Keratinocyte (primary cell): Measurements from ENCODE around the gene ECT2L.

Experiments used
- EZH2 ChIP-seq: IDR thresholded peaks from one replicate; pipeline ENCODE4 v1.6.1; 2012; ENCODE audit warnings: inconsistent platforms, mild to moderate bottlenecking, low read length, moderate library complexity
- TF ChIP-seq, protein P1 (sequence below), 3 experiments: IDR thresholded peaks in 1 of 3; conservative IDR thresholded peaks in 1 of 3; optimal IDR thresholded peaks in 1 of 3; 2 replicates in 2 of 3; 3 replicates in 1 of 3; pipeline versions ENCODE3 to v1.5.1; 2011; ENCODE audit warnings: low read length in 3 of 3, mild to moderate bottlenecking in 3 of 3, moderate library complexity in 2 of 3, control low read depth in 1 of 3, inconsistent platforms in 1 of 3; ENCODE audit not compliant: insufficient read depth in 2 of 3; ENCODE audit errors: extremely low read depth in 1 of 3

DNA sequence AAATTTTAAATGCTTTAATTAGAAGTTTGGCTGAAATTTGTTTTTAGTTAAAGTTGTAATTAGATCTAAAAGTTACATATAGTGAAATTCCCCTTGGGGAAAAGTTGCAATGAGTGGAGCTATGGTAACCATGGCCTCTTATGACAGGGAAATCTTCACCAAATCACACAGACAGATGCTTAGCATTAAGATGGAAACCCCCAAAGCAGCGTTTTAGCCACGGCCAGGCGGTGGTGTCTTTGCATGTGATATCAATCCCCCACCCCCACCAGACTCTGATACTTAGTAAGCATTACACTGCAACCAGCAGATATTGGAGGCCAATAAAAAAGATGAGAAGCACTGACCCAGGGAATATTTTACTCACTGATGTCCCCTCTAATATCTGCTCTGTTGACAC lies 116.4 kb downstream of the ECT2L start:
- TF ChIP-seq, protein P1, sequence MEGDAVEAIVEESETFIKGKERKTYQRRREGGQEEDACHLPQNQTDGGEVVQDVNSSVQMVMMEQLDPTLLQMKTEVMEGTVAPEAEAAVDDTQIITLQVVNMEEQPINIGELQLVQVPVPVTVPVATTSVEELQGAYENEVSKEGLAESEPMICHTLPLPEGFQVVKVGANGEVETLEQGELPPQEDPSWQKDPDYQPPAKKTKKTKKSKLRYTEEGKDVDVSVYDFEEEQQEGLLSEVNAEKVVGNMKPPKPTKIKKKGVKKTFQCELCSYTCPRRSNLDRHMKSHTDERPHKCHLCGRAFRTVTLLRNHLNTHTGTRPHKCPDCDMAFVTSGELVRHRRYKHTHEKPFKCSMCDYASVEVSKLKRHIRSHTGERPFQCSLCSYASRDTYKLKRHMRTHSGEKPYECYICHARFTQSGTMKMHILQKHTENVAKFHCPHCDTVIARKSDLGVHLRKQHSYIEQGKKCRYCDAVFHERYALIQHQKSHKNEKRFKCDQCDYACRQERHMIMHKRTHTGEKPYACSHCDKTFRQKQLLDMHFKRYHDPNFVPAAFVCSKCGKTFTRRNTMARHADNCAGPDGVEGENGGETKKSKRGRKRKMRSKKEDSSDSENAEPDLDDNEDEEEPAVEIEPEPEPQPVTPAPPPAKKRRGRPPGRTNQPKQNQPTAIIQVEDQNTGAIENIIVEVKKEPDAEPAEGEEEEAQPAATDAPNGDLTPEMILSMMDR (optimal IDR thresholded peaks at IDR 0.05 in 1 of 3, IDR thresholded peaks at IDR 0.05 in 1 of 3, conservative IDR thresholded peaks at IDR 0.05 in 1 of 3; ENCODE audit: extremely low read depth in 1 of 3, insufficient read depth in 2 of 3, low read length in 3 of 3), result no peak
- TF ChIP-seq EZH2, result no peak
